H9 (cell line): ENCODE measurements around the gene FTHL17. TPM values are rescaled to one million over a fixed set of nuclear protein-coding genes. Genes with fewer than 3 reads are reported as not detected.

Source experiments
- DNase-seq: peaks from one replicate; pipeline ENCODE4 v3.0.0-alpha.2; 2017
- H2AFZ ChIP-seq: one replicate; pipeline ENCODE4 v1.6.1; 2013; ENCODE audit warnings: mild to moderate bottlenecking, low read length, control low read depth, moderate library complexity
- H2AK5ac ChIP-seq: 2 replicates; pipeline ENCODE4 v1.6.1; 2013; ENCODE audit warnings: low read length, control low read depth, mixed read lengths; ENCODE audit not compliant: insufficient read length
- H2BK120ac ChIP-seq: one replicate; pipeline ENCODE4 v1.6.1; 2013; ENCODE audit warnings: low read depth, mild to moderate bottlenecking, low read length, control low read depth, inconsistent platforms; ENCODE audit not compliant: poor library complexity, severe bottlenecking
- H2BK12ac ChIP-seq: 2 replicates; pipeline ENCODE4 v1.6.1; 2013; ENCODE audit warnings: low read length, control low read depth, mixed read lengths, low read depth; ENCODE audit not compliant: insufficient read length
- H2BK15ac ChIP-seq: 2 replicates; pipeline ENCODE4 v1.6.1; 2013; ENCODE audit warnings: low read depth, low read length, control low read depth
- H2BK20ac ChIP-seq: one replicate; pipeline ENCODE4 v1.6.1; 2013; ENCODE audit warnings: low read depth, mild to moderate bottlenecking, low read length, control low read depth, inconsistent platforms; ENCODE audit not compliant: poor library complexity, severe bottlenecking
- H2BK5ac ChIP-seq: 2 replicates; pipeline ENCODE4 v1.6.1; 2013; ENCODE audit warnings: low read length, control low read depth, mixed read lengths; ENCODE audit not compliant: insufficient read length
- H3K14ac ChIP-seq: 2 replicates; pipeline ENCODE4 v1.6.1; 2013; ENCODE audit warnings: low read length, control low read depth; ENCODE audit not compliant: insufficient read depth
- H3K18ac ChIP-seq: 2 replicates; pipeline ENCODE4 v1.6.1; 2013; ENCODE audit warnings: low read depth, mild to moderate bottlenecking, mixed read lengths, low read length, control low read depth; ENCODE audit not compliant: insufficient read length
- H3K23ac ChIP-seq: 2 replicates; pipeline ENCODE4 v1.6.1; 2013; ENCODE audit warnings: low read length, control low read depth, mixed read lengths, low read depth; ENCODE audit not compliant: insufficient read length
- H3K23me2 ChIP-seq: 2 replicates; pipeline ENCODE4 v1.6.1; 2013; ENCODE audit warnings: low read depth, mild to moderate bottlenecking, mixed read lengths, low read length, control low read depth; ENCODE audit not compliant: insufficient read length, poor library complexity, severe bottlenecking
- H3K27ac ChIP-seq: 2 replicates; pipeline ENCODE4 v1.5.1; 2013; ENCODE audit warnings: low read length, control low read depth, mixed read lengths, low read depth; ENCODE audit not compliant: insufficient read length
- H3K27me3 ChIP-seq: 2 replicates; pipeline ENCODE4 v1.6.1; 2013; ENCODE audit warnings: low read length, control low read depth, inconsistent platforms; ENCODE audit not compliant: insufficient read depth
- H3K4ac ChIP-seq: 2 replicates; pipeline ENCODE4 v1.6.1; 2013; ENCODE audit warnings: low read depth, mild to moderate bottlenecking, control low read depth, inconsistent platforms, low read length, moderate library complexity
- H3K4me1 ChIP-seq: 2 replicates; pipeline ENCODE4 v1.6.1; 2013; ENCODE audit warnings: low read length, control low read depth, inconsistent platforms; ENCODE audit not compliant: insufficient read depth
- H3K4me2 ChIP-seq: 2 replicates; pipeline ENCODE4 v1.6.1; 2013; ENCODE audit warnings: low read length, control low read depth, mixed read lengths; ENCODE audit not compliant: insufficient read length, insufficient read depth
- H3K56ac ChIP-seq: 2 replicates; pipeline ENCODE4 v1.6.1; 2013; ENCODE audit warnings: low read depth, mild to moderate bottlenecking, mixed read lengths, low read length, control low read depth; ENCODE audit not compliant: insufficient read length
- H3K79me1 ChIP-seq: 2 replicates; pipeline ENCODE4 v1.6.1; 2013; ENCODE audit warnings: low read depth, mild to moderate bottlenecking, moderate library complexity, low read length, control low read depth, inconsistent platforms; ENCODE audit not compliant: insufficient read depth, poor library complexity, severe bottlenecking
- H3K79me2 ChIP-seq: 2 replicates; pipeline ENCODE4 v1.6.1; 2013; ENCODE audit warnings: low read length, control low read depth, inconsistent platforms; ENCODE audit not compliant: insufficient read depth
- H3K9ac ChIP-seq: 2 replicates; pipeline ENCODE4 v1.6.1; 2013; ENCODE audit warnings: low read length, control low read depth, mixed read lengths; ENCODE audit not compliant: insufficient read length; ENCODE audit errors: extremely low read depth
- H3K9me3 ChIP-seq: one replicate; pipeline ENCODE4 v1.6.1; 2013; ENCODE audit warnings: low read depth, low read length, inconsistent platforms; ENCODE audit not compliant: control insufficient read depth
- H3T11ph ChIP-seq: one replicate; pipeline ENCODE4 v1.6.1; 2013; ENCODE audit warnings: mild to moderate bottlenecking, low read length, control low read depth, inconsistent platforms
- H4K20me1 ChIP-seq: one replicate; pipeline ENCODE4 v1.6.1; 2013; ENCODE audit not compliant: control insufficient read depth, insufficient read length, insufficient read depth
- H4K5ac ChIP-seq: 2 replicates; pipeline ENCODE4 v1.6.1; 2013; ENCODE audit warnings: low read depth, mild to moderate bottlenecking, mixed read lengths, low read length, control low read depth; ENCODE audit not compliant: insufficient read length
- H4K8ac ChIP-seq: replicated peaks from 2 replicates; pipeline ENCODE4 v1.6.1; 2013; ENCODE audit warnings: low read length, control low read depth, mixed read lengths, low read depth; ENCODE audit not compliant: insufficient read length
- H4K91ac ChIP-seq: 2 replicates; pipeline ENCODE4 v1.6.1; 2013; ENCODE audit warnings: low read depth, mild to moderate bottlenecking, moderate library complexity, mixed read lengths, low read length, control low read depth; ENCODE audit not compliant: insufficient read length
- H3K27ac Mint-ChIP-seq, 3 experiments: 2 replicates in 2 of 3; 3 replicates in 1 of 3; pipeline ENCODE4 v1.8.0; 2020 to 2021; ENCODE audit warnings: mixed read lengths in 3 of 3, mild to moderate bottlenecking in 1 of 3, moderate library complexity in 1 of 3
- H3K27me3 Mint-ChIP-seq: 2 replicates; pipeline ENCODE4 v1.8.0; 2021; ENCODE audit warnings: low read depth, mild to moderate bottlenecking, moderate library complexity, mixed read lengths
- H3K36me3 Mint-ChIP-seq, 3 experiments: 2 replicates in 2 of 3; 3 replicates in 1 of 3; pipeline ENCODE4 v1.8.0; 2020 to 2021; ENCODE audit warnings: low read depth in 3 of 3, mixed read lengths in 3 of 3; ENCODE audit not compliant: insufficient read depth in 1 of 3
- H3K4me1 Mint-ChIP-seq, 2 experiments: 2 replicates each; pipeline ENCODE4 v1.8.0; 2020; ENCODE audit warnings: mixed read lengths in 2 of 2
- H3K4me3 Mint-ChIP-seq, 2 experiments: 2 replicates in 1 of 2; 3 replicates in 1 of 2; pipeline ENCODE4 v1.8.0; 2020 to 2021; ENCODE audit warnings: mild to moderate bottlenecking in 2 of 2, mixed read lengths in 2 of 2, moderate library complexity in 1 of 2
- H3K9me3 Mint-ChIP-seq, 2 experiments: 2 replicates in 1 of 2; 3 replicates in 1 of 2; pipeline ENCODE4 v1.8.0; 2020; ENCODE audit warnings: mild to moderate bottlenecking in 2 of 2, mixed read lengths in 2 of 2, moderate library complexity in 1 of 2
- WGBS: extraction: QIAGEN DNeasy Blood & Tissue Kit; methylation state at CpG from one replicate; pipeline ENCODE4 v1.1.7; 2013; ENCODE audit warnings: missing lambda C conversion rate, low lambda C conversion rate, mixed read lengths; ENCODE audit not compliant: insufficient read length; ENCODE audit errors: extremely low coverage; 5-methylcytosine and 5-hydroxymethylcytosine counted together
- total RNA-seq: library from RNA; stranded (reverse); gene quantifications from 2 replicates; pipeline ENCODE4 v1.2.1, GENCODE V29; 2021
- TF ChIP-seq, protein P1 (sequence below): fragments of 200-600 bp; sonication (generic); conservative IDR thresholded peaks from 3 replicates; pipeline ENCODE4 v1.8.0; 2021; ENCODE audit warnings: antibody characterized with exemption, mild to moderate bottlenecking

The FTHL17 gene
- total RNA-seq, 1 experiment from 2014 or later, result not detected

DNA sequence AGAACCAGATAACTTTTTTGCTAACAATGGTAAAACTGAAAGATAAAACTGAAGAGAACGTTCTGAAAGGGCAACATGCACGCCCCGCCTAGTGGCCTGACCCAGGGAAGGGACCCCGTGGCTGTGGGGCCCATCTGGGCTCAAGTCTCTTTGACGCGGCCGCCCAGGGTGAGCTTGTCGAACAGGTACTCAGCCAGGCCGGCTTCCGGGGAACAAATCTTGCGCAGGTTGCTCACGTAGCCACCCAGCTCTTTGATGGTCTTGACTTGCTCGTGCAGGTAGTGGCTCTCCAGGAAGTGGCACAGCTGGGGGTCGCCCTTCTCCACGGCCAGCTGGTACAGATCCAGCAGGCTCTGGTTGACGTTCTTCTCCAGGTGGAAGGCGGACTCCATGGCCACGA is 579 bp downstream of the FTHL17 start:
- Histone ChIP-seq H2BK120ac (no peak overlapping the region), H2BK5ac (no peak overlapping the region), H2BK12ac (no peak overlapping the region), H2BK20ac (no peak overlapping the region), H2BK15ac (no peak overlapping the region), H3K14ac (no peak overlapping the region), H3K9me3 (peaks cover 8% of the 10 kb centered on the region), H3K56ac (no peak overlapping the region), H3K79me2 (no peaks in the 10 kb centered on the region), H4K91ac (no peak overlapping the region), H3K27me3 (no peaks in the 10 kb centered on the region), H3T11ph (no peak overlapping the region), H3K18ac (no peak overlapping the region), H3K23ac (no peak overlapping the region), H3K4me2 (no peak overlapping the region), H3K79me1 (no peaks in the 10 kb centered on the region), H4K5ac (no peak overlapping the region), H3K4me1 (no peaks in the 10 kb centered on the region), H3K23me2 (no peaks in the 10 kb centered on the region), H4K8ac (no peak overlapping the region), H3K9ac (no peak overlapping the region), H4K20me1 (no peaks in the 10 kb centered on the region), H3K27ac (no peak overlapping the region), H2AK5ac (no peak overlapping the region), H3K4ac (no peak overlapping the region), H2AFZ (no peak overlapping the region)
- Mint-ChIP-seq H3K9me3 (peaks cover 73 to 74% of the 10 kb centered on the region in 2 experiments), H3K4me1 (no peaks in the 10 kb centered on the region; a peak in 1 of 4 replicates), H3K27ac (no peak overlapping the region), H3K27me3 (no peaks in the 10 kb centered on the region; the same call in 1 of the 2 replicates), H3K36me3 (peaks cover 10 to 14% (median 13%) of the 10 kb centered on the region in 3 experiments; a peak in 6 of 7 replicates), H3K4me3 (no peak overlapping the region)
- DNase-seq, result no peak
- no CpG with 5 or more reads among the region's 18 CpGs for WGBS
- TF ChIP-seq, protein P1, sequence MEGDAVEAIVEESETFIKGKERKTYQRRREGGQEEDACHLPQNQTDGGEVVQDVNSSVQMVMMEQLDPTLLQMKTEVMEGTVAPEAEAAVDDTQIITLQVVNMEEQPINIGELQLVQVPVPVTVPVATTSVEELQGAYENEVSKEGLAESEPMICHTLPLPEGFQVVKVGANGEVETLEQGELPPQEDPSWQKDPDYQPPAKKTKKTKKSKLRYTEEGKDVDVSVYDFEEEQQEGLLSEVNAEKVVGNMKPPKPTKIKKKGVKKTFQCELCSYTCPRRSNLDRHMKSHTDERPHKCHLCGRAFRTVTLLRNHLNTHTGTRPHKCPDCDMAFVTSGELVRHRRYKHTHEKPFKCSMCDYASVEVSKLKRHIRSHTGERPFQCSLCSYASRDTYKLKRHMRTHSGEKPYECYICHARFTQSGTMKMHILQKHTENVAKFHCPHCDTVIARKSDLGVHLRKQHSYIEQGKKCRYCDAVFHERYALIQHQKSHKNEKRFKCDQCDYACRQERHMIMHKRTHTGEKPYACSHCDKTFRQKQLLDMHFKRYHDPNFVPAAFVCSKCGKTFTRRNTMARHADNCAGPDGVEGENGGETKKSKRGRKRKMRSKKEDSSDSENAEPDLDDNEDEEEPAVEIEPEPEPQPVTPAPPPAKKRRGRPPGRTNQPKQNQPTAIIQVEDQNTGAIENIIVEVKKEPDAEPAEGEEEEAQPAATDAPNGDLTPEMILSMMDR, result no peak
